Kidney epithelial cell (primary cell): ENCODE measurements around the gene LRRC70. TPM values are rescaled to one million over a fixed set of nuclear protein-coding genes. Genes with fewer than 3 reads are reported as not detected.

Source experiments
- DNase-seq: peaks from one replicate; pipeline ENCODE4 v3.0.0-alpha.2; 2010; ENCODE audit warnings: low read depth
- H3K27me3 ChIP-seq: 2 replicates; pipeline ENCODE4 v1.6.0; 2011; ENCODE audit warnings: low read length; ENCODE audit not compliant: control insufficient read depth, insufficient read depth
- H3K36me3 ChIP-seq: 2 replicates; pipeline ENCODE4 v1.5.1; 2011; ENCODE audit warnings: low read length; ENCODE audit not compliant: control insufficient read depth, insufficient read depth
- H3K4me3 ChIP-seq: 2 replicates; pipeline ENCODE4 v1.5.1; 2011; ENCODE audit warnings: low read depth, mild to moderate bottlenecking, control low read depth, low read length
- total RNA-seq: library from RNA; depleted of rRNA; stranded (reverse); fragments of >200 nt; gene quantifications from 2 replicates; pipeline ENCODE4 v1.2.3, GENCODE V29; 2015
- TF ChIP-seq, protein P1 (sequence below): IDR thresholded peaks from 2 replicates; pipeline ENCODE4 v1.5.1; 2011; ENCODE audit warnings: mild to moderate bottlenecking, moderate library complexity, low read length, control low read depth, inconsistent platforms; ENCODE audit not compliant: insufficient read depth, poor library complexity, severe bottlenecking

Gene LRRC70
- total RNA-seq, 1 donor from 2014 or later: 0.25 TPM

DNA sequence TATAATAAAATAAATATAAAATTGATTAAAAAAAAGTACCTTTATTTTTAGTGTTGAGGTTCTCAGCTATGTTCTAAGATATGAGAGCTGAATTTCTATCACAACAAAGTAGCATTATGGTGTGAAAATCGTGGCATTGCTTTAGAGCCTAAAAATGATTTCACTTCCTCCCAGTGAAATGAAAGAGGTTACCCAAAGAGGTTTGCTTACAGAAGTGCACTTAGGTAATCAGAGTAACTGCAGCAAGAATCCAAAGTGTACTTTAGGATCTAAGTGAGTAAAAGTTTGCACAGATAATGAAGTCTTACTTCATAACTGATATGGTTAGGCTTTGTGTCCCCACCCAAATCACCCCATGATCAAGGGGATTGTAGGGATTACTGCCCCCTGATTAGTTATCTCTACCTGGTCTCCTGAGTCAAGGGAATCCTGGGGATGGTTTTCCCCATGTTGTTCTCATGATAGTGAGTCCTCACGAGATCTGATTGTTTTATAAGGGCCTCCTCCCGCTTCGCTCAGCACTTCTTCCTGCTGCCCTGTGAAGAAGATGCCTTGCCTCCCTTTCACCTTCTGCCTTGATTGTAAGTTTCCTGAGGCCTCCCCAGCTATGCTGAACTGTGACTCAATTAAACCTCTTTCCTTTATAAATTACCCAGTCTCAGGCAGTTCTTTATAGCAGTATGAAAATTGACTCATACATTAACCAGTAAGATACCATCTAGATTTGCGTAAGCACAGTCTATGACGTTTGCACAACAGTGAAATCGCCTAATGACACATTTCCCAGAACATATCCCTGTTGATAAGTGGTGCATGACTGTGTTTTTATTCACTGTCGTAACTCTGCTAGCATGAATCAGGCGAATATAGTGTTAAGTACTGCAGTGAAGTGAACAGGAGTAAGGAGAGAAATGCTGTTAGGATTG is 40.3 kb upstream of the LRRC70 start:
- H3K36me3 ChIP-seq: no peaks in the 10 kb centered on the region
- no peak overlapping the region for H3K4me3 ChIP-seq
- TF ChIP-seq, protein P1, sequence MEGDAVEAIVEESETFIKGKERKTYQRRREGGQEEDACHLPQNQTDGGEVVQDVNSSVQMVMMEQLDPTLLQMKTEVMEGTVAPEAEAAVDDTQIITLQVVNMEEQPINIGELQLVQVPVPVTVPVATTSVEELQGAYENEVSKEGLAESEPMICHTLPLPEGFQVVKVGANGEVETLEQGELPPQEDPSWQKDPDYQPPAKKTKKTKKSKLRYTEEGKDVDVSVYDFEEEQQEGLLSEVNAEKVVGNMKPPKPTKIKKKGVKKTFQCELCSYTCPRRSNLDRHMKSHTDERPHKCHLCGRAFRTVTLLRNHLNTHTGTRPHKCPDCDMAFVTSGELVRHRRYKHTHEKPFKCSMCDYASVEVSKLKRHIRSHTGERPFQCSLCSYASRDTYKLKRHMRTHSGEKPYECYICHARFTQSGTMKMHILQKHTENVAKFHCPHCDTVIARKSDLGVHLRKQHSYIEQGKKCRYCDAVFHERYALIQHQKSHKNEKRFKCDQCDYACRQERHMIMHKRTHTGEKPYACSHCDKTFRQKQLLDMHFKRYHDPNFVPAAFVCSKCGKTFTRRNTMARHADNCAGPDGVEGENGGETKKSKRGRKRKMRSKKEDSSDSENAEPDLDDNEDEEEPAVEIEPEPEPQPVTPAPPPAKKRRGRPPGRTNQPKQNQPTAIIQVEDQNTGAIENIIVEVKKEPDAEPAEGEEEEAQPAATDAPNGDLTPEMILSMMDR: no peak
- H3K27me3 ChIP-seq: no peaks in the 10 kb centered on the region
- peak; percentile 42 for DNase-seq

- Histone ChIP-seq H3K4me3 (no peak overlapping the region), H3K27me3 (no peaks in the 10 kb centered on the region), H3K36me3 (no peaks in the 10 kb centered on the region)
- no peak for DNase-seq
- TF ChIP-seq, protein P1: no peak
Observed at GRCh38 chr5:62542720-62543119, 35.9 kb upstream of the LRRC70 start.

- Histone ChIP-seq H3K4me3 (no peak overlapping the region), H3K36me3 (no peaks in the 10 kb centered on the region), H3K27me3 (no peaks in the 10 kb centered on the region)
- no peak for DNase-seq
- TF ChIP-seq, protein P1: no peak
Observed at GRCh38 chr5:62547945-62548630, 30.5 kb upstream of the LRRC70 start.

GRCh38 chr5:62550103-62550502 is 28.5 kb upstream of the LRRC70 start:
- DNase-seq: no peak

GRCh38 chr5:62555930-62556329 is 22.7 kb upstream of the LRRC70 start:
- DNase-seq: no peak
- H3K27me3 ChIP-seq: no peaks in the 10 kb centered on the region
- TF ChIP-seq, protein P1: no peak
- no peaks in the 10 kb centered on the region for H3K36me3 ChIP-seq
- H3K4me3 ChIP-seq: no peak overlapping the region

More at GRCh38 chr5:62550103-62550502, 28.5 kb upstream of the LRRC70 start:
- no peak overlapping the region for H3K4me3 ChIP-seq
- H3K36me3 ChIP-seq: no peaks in the 10 kb centered on the region
- H3K27me3 ChIP-seq: no peaks in the 10 kb centered on the region
- TF ChIP-seq, protein P1: no peak
